K562 (cell line): ENCODE measurements around the gene GLT6D1. TPM values are rescaled to one million over a fixed set of nuclear protein-coding genes. Genes with fewer than 3 reads are reported as not detected.

Experiments
- ATAC-seq: fragments of 200-7000 bp; cut with Tn5 transposase; 3 replicates; pipeline ENCODE4 v1.9.1; 2020; ENCODE audit warnings: moderate library complexity
- BruUV-seq: library from RNA; stranded (reverse); fragments of 400-500 nt; replicated peaks from 2 replicates; lab custom pipeline; 2021; lab: Mats Ljungman, UMichigan
- CTCF ChIA-PET: fragments of 300-600 bp; formaldehyde crosslinking; extraction: SDS; loops from one replicate; lab custom pipeline; 2021; ENCODE audit warnings: low intra/inter-chr PET ratio; lab: Yijun Ruan, JAX
- POLR2A ChIA-PET: fragments of 300-600, 350-650 bp; sonication (Branson Sonifier 250); formaldehyde crosslinking; extraction: SDS; loops from one replicate; lab custom pipeline; 2021; ENCODE audit warnings: antibody characterized with exemption, inconsistent platforms; lab: Yijun Ruan, JAX
- DNase-seq, 4 experiments: peaks; one replicate each; pipeline versions ENCODE4 v3.0.0 to v3.0.0-alpha.2; 2011 to 2018; ENCODE audit warnings: low spot score in 3 of 4, mixed read lengths in 3 of 4; ENCODE audit errors: extremely low read depth in 1 of 4
- FAIRE-seq: peaks from 2 replicates; lab custom pipeline; 2011; peaks lifted over from hg19 to GRCh38; lab: Jason Lieb, UNC
- H2AFZ ChIP-seq: 2 replicates; pipeline ENCODE4 v1.6.0; 2011; ENCODE audit warnings: low read depth, low read length, control low read depth, inconsistent platforms
- H3K27ac ChIP-seq: fragments of 200-600 bp; 3 replicates; pipeline ENCODE4 v1.8.0; 2011; ENCODE audit warnings: low read depth, mild to moderate bottlenecking, control low read depth, inconsistent platforms, low read length, moderate library complexity, mixed read lengths; ENCODE audit errors: extremely low read depth
- H3K27me3 ChIP-seq, 2 experiments: fragments of 300-600 bp in 1 of 2; 2 replicates in 1 of 2; 3 replicates in 1 of 2; pipeline versions ENCODE4 v1.6.0 to v1.8.0; 2011; ENCODE audit warnings: inconsistent platforms in 2 of 2, low read length in 2 of 2, mild to moderate bottlenecking in 1 of 2, mixed read lengths in 1 of 2, moderate library complexity in 1 of 2; ENCODE audit not compliant: control insufficient read depth in 2 of 2, insufficient read depth in 2 of 2
- H3K36me3 ChIP-seq: fragments of 300-600 bp; 3 replicates; pipeline ENCODE4 v1.8.0; 2011; ENCODE audit warnings: mild to moderate bottlenecking, low read length, inconsistent platforms; ENCODE audit not compliant: control insufficient read depth, insufficient read depth
- H3K4me1 ChIP-seq, 2 experiments: fragments of 200-600 bp in 1 of 2; replicated peaks in 1 of 2; 2 replicates in 1 of 2; 3 replicates in 1 of 2; pipeline versions ENCODE4 v1.5.1 to v1.8.0; 2011; ENCODE audit warnings: inconsistent platforms in 2 of 2, low read length in 2 of 2, mild to moderate bottlenecking in 1 of 2, mixed read lengths in 1 of 2, moderate library complexity in 1 of 2; ENCODE audit not compliant: control insufficient read depth in 2 of 2, insufficient read depth in 2 of 2
- H3K4me2 ChIP-seq: 2 replicates; pipeline ENCODE4 v1.6.1; 2011; ENCODE audit warnings: low read length, control low read depth, inconsistent platforms, mixed read lengths; ENCODE audit not compliant: insufficient read depth
- H3K4me3 ChIP-seq: fragments of 200-600 bp; sonication (generic), shearing (Covaris generic); 2 replicates; pipeline ENCODE4 v1.5.1; 2016; ENCODE audit warnings: control low read depth, inconsistent platforms
- H3K79me2 ChIP-seq: fragments of 200-600 bp; 3 replicates; pipeline ENCODE4 v1.8.0; 2011; ENCODE audit warnings: low read length, inconsistent platforms; ENCODE audit not compliant: control insufficient read depth, insufficient read depth
- H3K9ac ChIP-seq, 2 experiments: 2 replicates each; pipeline versions ENCODE4 v1.6.0 to v1.6.1; 2011; ENCODE audit warnings: low read depth in 2 of 2, low read length in 2 of 2, control low read depth in 1 of 2, inconsistent platforms in 1 of 2, mild to moderate bottlenecking in 1 of 2, mixed read lengths in 1 of 2; ENCODE audit not compliant: insufficient read depth in 1 of 2
- H3K9me1 ChIP-seq: one replicate; pipeline ENCODE4 v1.6.0; 2011; ENCODE audit warnings: inconsistent platforms, mild to moderate bottlenecking, low read length, moderate library complexity; ENCODE audit not compliant: control insufficient read depth, insufficient read depth
- H3K9me3 ChIP-seq: replicated peaks from 2 replicates; pipeline ENCODE4 v1.5.1; 2011; ENCODE audit warnings: low read depth, low read length, inconsistent platforms; ENCODE audit not compliant: control insufficient read depth, insufficient read depth
- H4K20me1 ChIP-seq: replicated peaks from 2 replicates; pipeline ENCODE4 v1.6.1; 2011; ENCODE audit warnings: low read length, inconsistent platforms, mixed read lengths; ENCODE audit not compliant: control insufficient read depth, insufficient read depth
- ARID3A ChIP-seq: IDR thresholded peaks from 2 replicates; pipeline ENCODE4 v1.6.1; 2012; ENCODE audit warnings: low read depth, low read length, improper control_type of control experiment, borderline replicate concordance
- ATF6 ChIP-seq: sonication (generic); formaldehyde crosslinking; IDR thresholded peaks from 2 replicates; pipeline ENCODE4 v1.4.0; 2020; ENCODE audit warnings: mild to moderate bottlenecking, missing genetic modification reagents
- BRD9 ChIP-seq: fragments of 450-650 bp; IDR thresholded peaks from 2 replicates; pipeline ENCODE4 v1.6.1; 2018; ENCODE audit warnings: low read depth; ENCODE audit not compliant: partially characterized antibody
- NELFE ChIP-seq: IDR thresholded peaks from 2 replicates; pipeline ENCODE4 v1.6.1; 2011; ENCODE audit warnings: mild to moderate bottlenecking; ENCODE audit not compliant: insufficient read depth, insufficient read length
- SMARCC2 ChIP-seq: fragments of 450-650 bp; IDR thresholded peaks from 2 replicates; pipeline ENCODE4 v1.6.1; 2017; ENCODE audit warnings: antibody characterized with exemption, moderate library complexity, mild to moderate bottlenecking, low read depth
- ZBTB34 ChIP-seq: fragments of 250-450 bp; sonication (Bioruptor Pico); IDR thresholded peaks from 2 replicates; pipeline ENCODE4 v1.8.0; 2021; ENCODE audit warnings: mild to moderate bottlenecking, moderate library complexity
- whole genome bisulfite sequencing: fragments of 100-300 bp; shearing (Covaris generic); methylation state at CpG from one replicate; pipeline ENCODE4 v1.1.6; 2016; ENCODE audit warnings: low coverage, mixed read lengths; ENCODE audit not compliant: insufficient coverage; ENCODE audit errors: missing lambda C conversion rate; 5-methylcytosine and 5-hydroxymethylcytosine counted together
- in situ Hi-C: fragments of 300-500 bp; cut with MboI; formaldehyde crosslinking; loops from 4 replicates; pipeline ENCODE4 v1.15.0; 2018; ENCODE audit warnings: inconsistent platforms, mixed read lengths
- intact Hi-C: fragments of 100-400 bp; cut with micrococcal nuclease; formaldehyde crosslinking; loops from 2 replicates; pipeline ENCODE4 v1.14.2; 2022
- polyA plus RNA-seq, 8 experiments: library from polyadenylated mRNA; depleted of rRNA in 4 of 8; stranded (reverse) in 5 of 8; unstranded in 3 of 8; fragments of >200 nt; fragmentation: Nextera tagmentation in 2 of 8; fragmentation: Illumina TruSeq in 1 of 8; extraction: Ambion mirVana in 2 of 8; extraction: Trizol in 1 of 8; gene quantifications; 2 replicates each; pipeline versions ENCODE4 v1.2.1 to v1.2.3, GENCODE V29; 2011 to 2014; ENCODE audit warnings: inconsistent platforms in 1 of 8, missing spikeins in 1 of 8
- total RNA-seq, 7 experiments: library from RNA; depleted of rRNA in 6 of 7; stranded (reverse); fragments of >200 nt in 6 of 7; fragmentation: Illumina TruSeq in 2 of 7; extraction: Trizol in 2 of 7; gene quantifications; 2 replicates each; pipeline versions ENCODE4 v1.2.1 to v1.2.3, GENCODE V29; 2011 to 2021; ENCODE audit warnings: low replicate concordance in 1 of 7

Gene GLT6D1
- total and polyA plus RNA-seq, 9 of the 15 experiments (the other 6 are each of a cell fraction or from before 2014, with no cell fraction given): not detected

GRCh38 chr9:135681161-135681560 lies 41.8 kb upstream of the GLT6D1 start:
- Histone ChIP-seq H3K79me2 (no peaks in the 10 kb centered on the region), H3K9me3 (no peaks in the 10 kb centered on the region), H3K36me3 (no peaks in the 10 kb centered on the region), H3K9me1 (peaks cover 3% of the 10 kb centered on the region), H3K4me1 (peaks cover 0 to 12% of the 10 kb centered on the region in 2 experiments; a peak in 3 of 5 replicates), H3K27me3 (peaks cover 19 to 54% of the 10 kb centered on the region in 2 experiments), H3K4me3 (no peak overlapping the region), H3K27ac (no peak overlapping the region), H3K9ac (no peak overlapping the region), H3K4me2 (no peak overlapping the region; the same call in 1 of the 2 replicates), H2AFZ (no peak overlapping the region), H4K20me1 (peaks cover 4% of the 10 kb centered on the region; the same call in 1 of the 2 replicates)
- in situ Hi-C loops: no loop called here
- TF ChIP-seq BRD9: no peak
- TF ChIP-seq ZBTB34 (CRISPR knock-in tag): no peak
- TF ChIP-seq SMARCC2: no peak
- TF ChIP-seq NELFE: no peak
- TF ChIP-seq ATF6 (CRISPR knock-in tag): no peak
- no peak for TF ChIP-seq ARID3A
- no TSS peak for BruUV-seq
- FAIRE-seq: no peak
- intact Hi-C loops: loop anchor here (10.0 kb wide), 1 partner anchor 76 kb away; no protein-coding TSS in a partner anchor
- no peak for DNase-seq
- ChIA-PET POLR2A (interaction anchor here (0.7 to 1.0 kb wide), 2 partner anchors 23 to 207 kb away, joined by 3 to 4 read pairs; no protein-coding TSS in a partner anchor), CTCF (no interaction called here)
- 0% methylated on average over 5 of the region's 5 CpGs for WGBS
- no peak for ATAC-seq
